GM18517 (cell line): ENCODE data around the gene CNPY3.
A peak's percentile ranks its signal among the peaks of the same experiment; 100 is the strongest.
"Not testable (repeated sequence)": the region's sequence is repeated elsewhere in the genome, so short reads cannot be mapped to it uniquely, and the experiment has no call there.

Experiments
- ATAC-seq: cut with Tn5 transposase; IDR thresholded peaks from one replicate; pipeline ENCODE4 v1.9.1; 2021; ENCODE audit warnings: mild to moderate bottlenecking, moderate library complexity; ENCODE audit not compliant: unreplicated experiment

CNPY3 gene

DNA sequence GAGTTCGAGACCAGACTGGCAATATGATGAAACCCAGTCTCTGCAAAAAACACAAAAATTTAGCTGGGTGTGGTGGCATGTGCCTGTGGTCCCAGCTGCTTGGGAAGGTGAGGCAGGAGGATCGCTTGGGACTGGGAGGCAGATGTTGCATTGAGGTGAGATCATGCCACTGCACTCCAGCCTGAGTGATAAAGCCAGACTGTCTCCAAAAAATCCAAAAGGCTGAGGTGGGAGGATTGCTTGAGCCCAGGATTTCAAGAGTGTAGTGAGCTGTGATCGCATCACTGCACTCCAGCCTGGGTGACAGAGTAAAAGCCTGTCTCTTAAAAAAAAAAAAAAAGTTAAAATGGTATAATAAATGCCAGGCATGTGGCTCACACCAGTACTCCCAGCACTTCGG lies 14.7 kb upstream of the CNPY3 start:
- ATAC-seq: no peak

DNA sequence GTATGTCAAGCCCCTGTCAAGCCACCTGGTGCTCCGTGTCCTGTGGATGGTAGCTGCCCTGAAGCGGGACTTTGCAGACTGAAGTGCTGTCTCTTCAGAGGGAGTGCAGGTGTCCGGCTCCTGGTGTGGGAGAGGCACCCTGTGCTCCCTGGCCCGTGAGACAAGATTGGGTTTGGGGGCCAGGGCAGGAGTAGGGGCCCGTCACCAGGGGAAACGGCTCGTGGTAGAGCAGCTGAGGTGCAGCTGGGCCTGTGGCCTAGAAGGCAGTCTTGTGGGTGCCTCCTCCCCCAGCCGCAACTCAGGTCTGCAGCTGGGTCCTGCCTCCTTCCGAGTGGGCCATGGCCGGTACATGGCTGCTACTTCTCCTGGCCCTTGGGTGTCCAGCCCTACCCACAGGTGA lies 13.5 kb upstream of the CNPY3 start, which contains the start of gene PTCRA:
Gene PTCRA (plus strand): TSS at position 322 of the 400 bp plus-strand sequence. CDS start 17 bp downstream, at position 339.
- no peak for ATAC-seq

DNA sequence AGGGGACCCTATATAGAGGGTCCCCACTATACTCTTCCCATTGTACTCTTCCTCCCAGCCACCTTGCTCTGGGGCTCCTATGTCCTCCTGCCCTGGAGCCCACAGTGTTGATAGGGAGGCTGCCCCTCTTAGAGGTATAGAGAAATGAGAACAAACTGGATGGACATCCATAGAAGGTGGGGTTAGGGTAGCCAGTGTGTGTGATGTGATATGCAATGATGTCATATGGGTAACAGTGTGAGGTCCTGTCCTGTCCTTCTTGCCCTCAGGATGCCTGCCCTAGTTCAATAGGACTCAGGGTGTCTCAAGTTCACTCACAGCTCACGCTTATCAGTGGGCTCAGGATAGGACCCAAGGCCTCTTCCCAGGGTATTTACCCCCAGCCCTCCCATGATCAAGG lies 13.0 kb upstream of the CNPY3 start:
- ATAC-seq: no peak

DNA sequence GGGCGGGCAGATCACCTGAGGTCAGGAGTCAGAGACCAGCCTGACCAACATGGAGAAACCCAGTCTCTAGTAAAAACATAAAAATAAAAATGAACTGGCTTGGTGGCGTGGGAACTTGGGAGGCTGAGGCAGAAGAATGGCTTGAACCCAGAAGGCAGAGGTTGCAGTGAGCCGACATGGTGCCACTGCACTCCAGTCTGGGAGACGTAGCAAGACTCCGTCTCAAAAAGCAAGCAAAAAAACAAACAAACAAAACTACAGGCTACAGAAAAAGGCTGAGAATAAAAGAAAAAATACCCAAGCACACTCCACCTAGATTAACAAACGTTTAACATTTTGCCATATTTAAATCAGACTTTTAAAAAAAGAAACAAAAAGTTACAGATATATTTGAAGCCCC lies 7.5 kb upstream of the CNPY3 start:
- ATAC-seq: no peak

DNA sequence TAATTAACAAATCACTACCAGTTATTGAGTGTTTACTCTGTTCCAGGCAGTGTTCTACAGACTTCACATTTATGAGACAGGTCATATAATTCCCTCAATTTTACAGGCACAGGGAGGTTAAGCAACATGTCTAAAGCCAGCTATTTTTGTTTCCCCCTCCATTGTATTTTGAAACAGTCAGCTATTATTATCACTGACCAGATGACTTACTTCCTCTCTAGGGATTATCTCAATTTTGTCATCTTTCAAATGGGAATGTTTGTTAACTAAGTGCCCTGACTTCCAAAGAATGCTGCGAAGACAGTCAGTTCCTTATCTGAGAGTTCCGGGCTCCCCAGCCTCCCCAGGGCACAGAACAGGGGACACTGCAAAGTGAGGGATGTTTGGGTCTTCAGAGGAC lies 5.6 kb upstream of the CNPY3 start:
- no peak for ATAC-seq

DNA sequence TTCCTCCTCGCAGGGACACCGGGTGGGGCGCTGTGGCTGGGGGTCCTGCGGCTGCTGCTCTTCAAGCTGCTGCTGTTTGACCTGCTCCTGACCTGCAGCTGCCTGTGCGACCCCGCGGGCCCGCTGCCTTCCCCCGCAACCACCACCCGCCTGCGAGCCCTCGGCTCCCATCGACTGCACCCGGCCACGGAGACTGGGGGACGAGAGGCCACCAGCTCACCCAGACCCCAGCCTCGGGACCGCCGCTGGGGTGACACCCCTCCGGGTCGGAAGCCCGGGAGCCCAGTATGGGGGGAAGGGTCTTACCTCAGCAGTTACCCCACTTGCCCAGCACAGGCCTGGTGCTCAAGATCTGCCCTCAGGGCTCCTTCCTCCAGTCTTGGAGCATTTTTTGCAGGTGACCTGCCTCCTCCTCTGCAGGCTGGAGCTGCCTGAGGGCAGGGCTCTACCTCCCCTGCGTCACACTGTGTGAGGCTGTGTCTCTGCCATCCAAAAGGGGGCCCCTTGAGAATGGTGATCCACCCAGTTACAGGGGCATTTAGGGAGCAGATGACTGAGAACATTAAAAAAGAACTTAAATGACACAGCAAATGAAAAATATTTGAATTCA lies 3.9 kb upstream of the CNPY3 start:
- ATAC-seq: no peak

DNA sequence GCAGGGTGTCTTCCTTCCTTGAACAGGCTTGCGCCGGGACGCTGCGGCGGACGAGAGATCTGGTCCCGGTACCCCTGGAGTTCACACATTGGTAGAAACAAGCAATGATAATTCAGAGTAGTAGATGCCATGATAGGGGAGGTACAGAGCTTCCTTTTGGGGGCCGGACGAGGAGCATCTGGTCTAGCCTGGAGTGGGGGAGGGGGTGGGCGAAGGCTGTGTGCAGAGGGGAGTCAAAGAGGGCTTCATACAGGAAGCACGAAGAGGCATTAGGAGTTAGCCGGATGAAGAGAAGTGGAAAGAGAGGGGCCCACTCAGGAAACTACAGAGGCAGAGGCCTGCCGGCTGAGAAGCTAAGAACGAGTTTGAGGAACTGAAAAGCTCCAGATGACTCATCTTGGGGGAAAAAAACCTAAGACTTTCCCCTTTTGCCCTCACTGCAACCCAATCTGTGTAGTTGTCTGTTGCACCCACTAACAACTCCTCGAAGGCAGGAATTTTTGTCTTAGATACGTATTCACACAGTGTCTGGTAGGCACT lies 611 bp downstream of the CNPY3 start:
- peak; percentile 53 for ATAC-seq

DNA sequence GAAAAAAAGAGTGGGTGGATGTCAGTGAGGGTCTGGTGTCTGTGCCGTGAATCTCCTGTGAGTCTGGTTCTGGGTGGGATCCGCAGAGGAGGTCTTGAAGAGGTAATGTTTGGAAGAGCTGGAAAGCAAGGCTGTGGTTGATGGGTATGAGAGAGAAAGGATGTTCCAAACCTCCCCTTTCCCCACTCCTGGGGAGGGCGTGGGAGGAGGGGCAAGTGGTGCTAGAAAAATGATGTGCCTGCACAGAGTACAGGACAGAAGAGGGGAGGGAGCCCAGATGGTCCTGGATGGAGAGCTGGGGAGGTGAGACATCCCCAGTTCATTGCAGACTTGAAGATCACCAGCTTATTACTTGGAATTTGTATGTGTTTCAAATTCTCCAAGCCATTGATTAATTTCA lies 3.1 kb downstream of the CNPY3 start:
- no peak for ATAC-seq

DNA sequence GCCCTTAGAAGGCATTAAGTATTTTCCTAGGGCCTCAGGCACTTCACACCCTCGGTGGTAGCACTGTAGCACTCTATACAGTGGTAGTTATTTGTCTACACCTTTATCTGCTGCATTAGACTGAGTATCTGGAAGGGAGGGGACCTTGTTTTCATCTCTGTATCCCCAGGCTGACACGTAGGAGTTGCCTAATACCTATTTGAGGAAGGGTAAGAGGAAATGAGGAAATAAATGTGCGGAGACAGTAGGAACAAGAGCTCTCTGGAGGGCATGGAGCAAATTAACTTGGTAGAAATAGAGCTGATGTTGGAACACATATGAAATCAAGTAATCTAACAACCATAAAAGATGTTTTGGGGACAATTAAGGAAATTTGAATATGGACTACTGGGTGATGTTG lies 3.9 kb downstream of the CNPY3 start:
- no peak for ATAC-seq

DNA sequence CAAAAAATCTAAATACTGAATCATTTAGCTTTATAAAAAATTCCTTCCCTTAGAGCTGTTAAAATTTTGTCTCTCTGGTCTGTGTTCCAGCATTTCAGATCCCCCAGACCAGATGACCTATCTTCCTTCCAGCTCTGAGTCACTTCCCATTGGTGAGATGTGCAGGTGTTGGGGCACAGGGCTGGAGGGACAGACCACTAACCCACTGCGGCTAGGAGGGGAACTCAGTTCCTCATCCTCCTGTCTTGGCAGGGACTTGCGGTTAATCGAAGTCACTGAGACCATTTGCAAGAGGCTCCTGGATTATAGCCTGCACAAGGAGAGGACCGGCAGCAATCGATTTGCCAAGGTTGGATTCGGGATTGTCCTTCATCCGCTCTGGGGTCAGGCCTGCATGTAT lies 6.0 kb downstream of the CNPY3 start:
- ATAC-seq: no peak

DNA sequence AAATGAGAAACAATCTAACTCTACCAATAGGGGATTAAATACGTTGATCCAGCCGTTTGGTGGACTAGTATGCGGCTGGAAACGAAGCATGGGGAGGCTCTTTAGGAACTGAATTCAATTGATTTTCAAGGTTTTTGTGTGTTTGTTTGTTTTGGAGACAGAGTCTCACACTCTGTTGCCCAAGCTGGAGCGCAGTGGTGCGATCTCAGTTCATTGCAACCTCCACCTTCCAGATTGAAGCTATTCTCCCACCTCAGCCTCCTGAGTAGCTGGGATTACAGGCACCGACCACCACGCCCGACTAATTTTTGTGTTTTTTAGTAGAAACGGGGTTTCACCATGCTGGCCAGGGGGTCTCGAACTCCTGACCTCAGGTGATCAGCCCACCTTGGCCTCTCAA lies 7.1 kb downstream of the CNPY3 start:
- no peak for ATAC-seq

DNA sequence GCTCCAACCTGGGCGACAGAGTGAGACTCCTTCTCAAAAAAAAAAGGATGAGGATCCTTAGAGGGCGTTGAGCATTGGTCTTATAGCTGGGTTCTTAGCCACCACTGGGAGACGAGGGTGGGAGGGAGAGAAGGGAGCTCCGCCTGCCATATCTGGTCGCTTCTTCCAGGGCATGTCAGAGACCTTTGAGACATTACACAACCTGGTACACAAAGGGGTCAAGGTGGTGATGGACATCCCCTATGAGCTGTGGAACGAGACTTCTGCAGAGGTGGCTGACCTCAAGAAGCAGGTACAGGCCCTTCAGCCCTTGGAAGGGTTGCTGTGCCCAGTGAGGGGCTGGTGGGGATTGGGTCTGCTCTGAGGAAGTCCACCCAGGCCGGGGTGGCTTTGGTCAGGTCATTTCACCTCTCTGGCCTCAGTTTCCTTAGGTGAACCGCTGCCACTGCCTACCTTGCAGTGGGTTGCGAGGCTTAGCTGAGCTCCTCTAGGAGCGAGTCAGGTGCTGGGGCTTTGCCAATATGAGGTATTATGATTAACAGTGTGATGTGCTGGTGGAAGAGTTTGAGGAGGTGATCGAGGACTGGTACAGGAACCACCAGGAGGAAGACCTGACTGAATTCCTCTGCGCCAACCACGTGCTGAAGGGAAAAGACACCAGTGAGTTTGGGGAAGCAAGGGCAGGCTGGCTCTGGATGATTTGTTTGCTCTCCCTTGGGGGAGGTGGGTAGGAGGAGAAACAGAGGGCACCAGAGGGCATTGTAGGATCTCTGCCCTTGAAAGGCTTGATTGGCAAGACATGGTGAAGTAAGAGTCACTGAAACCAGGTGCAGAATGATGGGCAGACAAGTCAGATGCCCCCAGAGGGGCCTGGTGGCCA lies 8.5 kb downstream of the CNPY3 start:
- no peak for ATAC-seq

DNA sequence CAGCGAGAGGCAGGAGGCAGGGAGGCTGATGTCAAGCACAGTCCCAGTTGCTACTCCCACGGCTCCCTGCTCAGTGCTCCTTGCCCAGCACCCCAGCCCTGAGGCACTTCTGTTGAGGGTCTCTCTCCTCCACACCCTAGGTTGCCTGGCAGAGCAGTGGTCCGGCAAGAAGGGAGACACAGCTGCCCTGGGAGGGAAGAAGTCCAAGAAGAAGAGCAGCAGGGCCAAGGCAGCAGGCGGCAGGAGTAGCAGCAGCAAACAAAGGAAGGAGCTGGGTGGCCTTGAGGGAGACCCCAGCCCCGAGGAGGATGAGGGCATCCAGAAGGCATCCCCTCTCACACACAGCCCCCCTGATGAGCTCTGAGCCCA lies 9.1 kb downstream of the CNPY3 start:
- ATAC-seq: no peak

DNA sequence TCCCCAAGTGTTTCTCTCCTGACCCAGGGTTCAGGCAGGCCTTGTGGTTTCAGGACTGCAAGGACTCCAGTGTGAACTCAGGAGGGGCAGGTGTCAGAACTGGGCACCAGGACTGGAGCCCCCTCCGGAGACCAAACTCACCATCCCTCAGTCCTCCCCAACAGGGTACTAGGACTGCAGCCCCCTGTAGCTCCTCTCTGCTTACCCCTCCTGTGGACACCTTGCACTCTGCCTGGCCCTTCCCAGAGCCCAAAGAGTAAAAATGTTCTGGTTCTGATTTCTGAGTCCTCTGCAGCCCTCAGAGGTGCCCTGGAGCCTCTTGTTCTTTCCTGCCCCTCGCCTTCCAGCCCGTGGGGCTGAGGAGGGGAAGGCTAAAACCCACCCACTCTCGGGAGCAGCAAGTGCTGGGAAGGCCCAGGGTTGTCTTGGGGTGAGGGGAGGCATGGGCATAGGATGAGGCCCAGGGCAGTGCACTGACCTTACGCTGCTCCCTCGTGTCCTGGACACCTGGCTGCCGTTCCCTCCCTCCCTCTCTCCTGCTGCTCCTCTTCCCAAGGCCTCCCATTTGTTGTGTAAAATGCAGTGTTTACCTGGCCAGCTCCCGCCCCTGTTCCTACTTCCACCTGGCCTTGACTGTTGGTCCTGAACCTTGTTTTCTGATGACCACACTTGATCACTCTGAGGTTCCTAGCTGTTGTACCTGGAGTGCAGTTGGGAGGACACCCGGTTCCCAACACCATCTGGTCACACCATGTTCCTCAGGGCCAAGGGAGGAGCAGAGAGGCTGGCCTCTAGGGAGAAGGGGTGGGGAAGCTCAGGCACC lies 9.9 kb downstream of the CNPY3 start:
- no peak for ATAC-seq

DNA sequence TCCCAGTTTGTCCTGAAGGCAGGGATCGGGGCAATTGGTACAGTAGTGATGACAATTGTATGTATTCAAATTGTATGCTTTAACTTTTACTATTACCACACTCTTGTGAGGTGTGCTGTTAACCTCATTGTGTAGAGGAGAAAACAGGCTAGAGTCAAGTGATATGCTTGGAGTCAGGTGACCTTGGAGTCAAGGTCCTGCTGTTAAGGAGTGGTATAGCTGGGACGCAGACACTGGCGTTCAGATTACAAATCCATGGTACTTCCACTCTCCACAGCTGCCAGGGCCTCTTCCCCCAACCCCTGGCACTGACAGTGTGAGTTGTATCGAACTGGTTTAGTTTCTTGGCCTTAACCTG lies 10.5 kb downstream of the CNPY3 start:
- ATAC-seq: no peak

DNA sequence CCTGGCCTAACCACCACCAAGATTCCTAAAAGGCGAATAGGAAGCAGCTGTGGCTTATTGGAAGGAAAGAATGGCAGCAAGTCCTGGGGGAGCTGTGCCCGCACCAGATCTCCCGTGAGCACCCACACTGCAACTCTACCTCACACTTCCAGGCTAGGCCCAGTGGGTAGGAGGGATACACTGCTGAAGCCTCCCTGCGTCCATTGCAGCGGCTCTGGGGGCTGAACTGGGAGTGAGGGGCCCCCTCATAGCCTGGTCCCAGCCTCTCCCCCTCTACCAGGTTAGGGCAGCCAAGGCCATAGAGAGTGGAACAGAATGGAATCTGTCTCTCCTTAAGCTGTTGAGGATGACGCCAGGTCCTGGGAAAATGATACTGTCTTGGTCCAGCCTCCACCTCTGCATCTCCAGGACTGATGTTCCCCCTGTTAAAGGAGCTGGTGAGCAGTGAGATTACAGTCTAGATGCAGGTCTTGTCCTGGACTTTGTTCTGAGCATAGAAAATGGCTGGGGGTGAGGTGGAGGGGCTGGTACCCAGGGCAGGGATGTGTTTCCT lies 11.3 kb downstream of the CNPY3 start:
- no peak for ATAC-seq

DNA sequence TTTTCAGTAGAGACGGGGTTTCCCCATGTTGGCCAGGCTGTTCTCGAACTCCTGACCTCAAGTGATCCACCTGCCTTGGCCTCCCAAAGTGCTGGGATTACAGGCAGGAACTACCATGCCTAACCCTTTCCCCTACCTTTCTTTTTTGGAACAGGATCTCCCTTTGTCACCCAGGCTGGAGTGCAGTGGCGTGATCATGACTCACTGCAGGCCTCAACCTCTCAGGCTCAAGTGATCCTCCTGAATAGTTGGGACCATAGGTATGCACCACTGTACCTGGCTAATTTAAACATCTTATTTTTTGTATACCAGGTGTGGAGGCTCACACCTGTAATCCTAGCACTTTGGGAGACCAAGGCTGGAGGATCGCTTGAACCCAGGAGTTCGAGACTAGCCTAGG lies 12.1 kb downstream of the CNPY3 start:
- not testable (repeated sequence) for ATAC-seq

DNA sequence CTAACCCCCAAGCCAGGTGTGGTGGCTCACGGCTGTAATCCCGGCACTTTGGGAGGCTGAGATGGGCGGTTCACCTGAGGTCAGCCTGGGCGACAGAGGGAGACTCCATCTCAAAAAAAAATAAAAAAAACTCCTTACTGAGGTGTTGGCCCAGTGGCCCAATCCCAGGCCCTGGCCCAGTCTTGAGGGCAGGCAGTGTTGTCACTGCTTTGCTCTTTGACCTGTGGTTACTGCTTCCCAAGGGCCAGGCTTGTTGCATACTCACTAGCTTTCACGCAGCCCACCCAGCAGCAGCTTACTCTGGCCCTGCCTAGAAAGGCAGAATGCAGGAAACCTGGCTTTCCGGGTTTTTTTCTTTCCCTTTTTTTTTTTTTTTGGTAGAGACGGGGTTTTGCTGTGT lies 13.2 kb downstream of the CNPY3 start:
- ATAC-seq: no peak

DNA sequence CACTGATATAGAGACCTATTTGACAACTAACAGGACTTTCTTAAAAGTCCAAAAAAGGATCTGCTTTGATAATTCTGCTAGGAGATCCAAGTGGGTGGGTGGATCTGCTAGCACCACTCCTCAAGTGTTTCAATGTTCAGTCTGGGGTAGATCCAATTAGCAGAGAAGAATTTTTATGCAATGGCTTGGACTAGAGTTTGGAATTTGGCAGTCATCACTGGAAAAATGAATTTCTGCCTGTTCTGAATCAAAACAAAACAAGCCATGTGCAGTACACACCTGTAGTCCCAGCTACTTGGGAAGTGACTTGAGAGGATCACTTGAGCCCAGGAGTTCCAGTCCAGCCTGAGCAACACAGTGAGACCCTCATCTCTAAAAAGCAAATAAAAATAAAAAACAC lies 18.7 kb downstream of the CNPY3 start:
- ATAC-seq: no peak

DNA sequence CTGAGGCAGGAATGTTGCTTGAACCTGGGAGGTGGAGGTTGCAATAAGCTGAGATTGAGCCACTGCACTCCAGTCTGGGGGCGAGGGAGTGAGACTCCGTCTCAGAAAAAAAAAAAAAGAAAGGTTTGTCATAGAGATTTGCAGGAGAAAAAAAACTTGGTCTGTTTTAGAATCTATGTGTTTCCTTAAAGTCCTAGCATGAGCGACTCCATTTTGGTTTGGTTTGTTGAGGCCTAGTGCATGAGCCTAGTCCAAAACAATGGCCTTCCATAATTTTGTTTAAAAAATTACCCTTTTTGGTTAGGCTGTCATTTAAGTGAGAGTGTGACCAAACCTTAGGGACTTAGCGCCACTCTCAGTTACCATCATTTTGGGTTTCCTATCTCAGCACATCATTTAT lies 23.1 kb downstream of the CNPY3 start:
- no peak for ATAC-seq

DNA sequence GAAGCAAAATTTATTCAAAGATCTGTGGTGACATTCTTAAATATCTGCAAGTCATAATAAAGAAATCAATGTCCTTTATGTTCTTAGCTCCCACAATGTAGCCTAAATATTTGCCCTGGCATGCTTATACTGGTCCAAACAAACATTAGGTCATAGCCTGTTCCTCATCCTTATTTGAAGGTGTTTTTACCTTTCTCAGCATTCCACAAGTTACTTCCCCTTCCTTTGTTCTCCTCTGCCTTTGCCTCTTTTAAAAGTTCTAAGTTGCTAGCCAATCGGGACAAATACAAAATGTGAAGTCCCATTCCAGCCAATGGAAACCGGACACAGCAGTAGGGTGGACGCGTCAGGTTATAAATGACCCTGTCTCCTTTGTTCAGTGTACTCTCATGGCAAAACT lies 25.1 kb downstream of the CNPY3 start:
- not testable (repeated sequence) for ATAC-seq
